ENCODE data around the gene ZFAND3. TPM values are rescaled to one million over a fixed set of nuclear protein-coding genes. Genes with fewer than 3 reads are reported as not detected.

ZFAND3 gene
- total RNA-seq, 1 experiment from 2014 or later = 22.2 TPM

DNA sequence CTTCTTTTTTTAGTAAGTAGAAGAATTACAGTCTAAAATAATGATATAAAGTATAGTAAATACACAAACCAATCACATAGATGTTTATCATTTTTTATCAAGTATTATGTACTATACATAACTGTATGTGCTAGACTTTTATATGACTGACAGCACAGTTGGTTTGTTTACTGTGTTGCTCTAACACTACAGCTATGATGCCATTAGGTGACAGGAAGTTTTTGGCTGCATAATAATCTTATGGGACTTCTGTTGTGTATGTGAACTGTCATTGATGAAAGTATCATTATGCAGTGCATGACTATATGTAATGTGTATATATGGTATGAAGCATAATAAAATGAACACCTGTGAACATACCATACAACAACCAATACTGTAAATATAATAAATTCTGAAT is 104.0 kb downstream of the ZFAND3 start:
- TF ChIP-seq EZH2 (IDR thresholded peaks at IDR 0.05; ENCODE audit: low read length, unreplicated experiment) = no peak
- TF ChIP-seq, protein P1, sequence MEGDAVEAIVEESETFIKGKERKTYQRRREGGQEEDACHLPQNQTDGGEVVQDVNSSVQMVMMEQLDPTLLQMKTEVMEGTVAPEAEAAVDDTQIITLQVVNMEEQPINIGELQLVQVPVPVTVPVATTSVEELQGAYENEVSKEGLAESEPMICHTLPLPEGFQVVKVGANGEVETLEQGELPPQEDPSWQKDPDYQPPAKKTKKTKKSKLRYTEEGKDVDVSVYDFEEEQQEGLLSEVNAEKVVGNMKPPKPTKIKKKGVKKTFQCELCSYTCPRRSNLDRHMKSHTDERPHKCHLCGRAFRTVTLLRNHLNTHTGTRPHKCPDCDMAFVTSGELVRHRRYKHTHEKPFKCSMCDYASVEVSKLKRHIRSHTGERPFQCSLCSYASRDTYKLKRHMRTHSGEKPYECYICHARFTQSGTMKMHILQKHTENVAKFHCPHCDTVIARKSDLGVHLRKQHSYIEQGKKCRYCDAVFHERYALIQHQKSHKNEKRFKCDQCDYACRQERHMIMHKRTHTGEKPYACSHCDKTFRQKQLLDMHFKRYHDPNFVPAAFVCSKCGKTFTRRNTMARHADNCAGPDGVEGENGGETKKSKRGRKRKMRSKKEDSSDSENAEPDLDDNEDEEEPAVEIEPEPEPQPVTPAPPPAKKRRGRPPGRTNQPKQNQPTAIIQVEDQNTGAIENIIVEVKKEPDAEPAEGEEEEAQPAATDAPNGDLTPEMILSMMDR (conservative IDR thresholded peaks at IDR 0.05; ENCODE audit: low read depth, low read length) = no peak
- no peak for TF ChIP-seq EZH2phosphoT487 (IDR thresholded peaks at IDR 0.05; ENCODE audit: borderline replicate concordance, low read length)
- Histone ChIP-seq H3K9me3 (ENCODE audit: low read length) (no peaks in the 10 kb centered on the region), H3K4me2 (ENCODE audit: low read length) (no peak overlapping the region), H3K9ac (ENCODE audit: low read length) (no peak overlapping the region), H3K9me2 (replicated peaks; ENCODE audit: low read length) (no peaks in the 10 kb centered on the region), H3F3A (ENCODE audit: low read length, unreplicated experiment) (no peaks in the 10 kb centered on the region), H3K27ac (ENCODE audit: low read length) (no peak overlapping the region), H3K36me3 (ENCODE audit: low read depth, low read length) (no peaks in the 10 kb centered on the region), H3K79me2 (ENCODE audit: low read length) (peaks cover 89% of the 10 kb centered on the region), H4K20me1 (ENCODE audit: low read length) (0 out of 2 replicates have a peak, but pooled peaks cover 25% of the 10 kb centered on the region), H2AFZ (ENCODE audit: low read length) (no peak overlapping the region), H3K27me3 (ENCODE audit: low read length) (no peaks in the 10 kb centered on the region), H3K4me3 (ENCODE audit: low read length) (no peak overlapping the region), H3K4me1 (ENCODE audit: insufficient read depth, low read length) (peaks cover 21% of the 10 kb centered on the region)
- POLR2A ChIA-PET (ENCODE audit: unreplicated experiment) = interaction anchor here (0.7 kb wide), 1 partner anchor 31 kb away, joined by 5 read pairs; no protein-coding TSS in a partner anchor
- ATAC-seq = no peak
- intact Hi-C loops (cut with micrococcal nuclease) = no loop called here
- CTCF ChIA-PET = no interaction called here
- BruUV-seq (replicated peaks) = no TSS peak
- no peak for DNase-seq

DNA sequence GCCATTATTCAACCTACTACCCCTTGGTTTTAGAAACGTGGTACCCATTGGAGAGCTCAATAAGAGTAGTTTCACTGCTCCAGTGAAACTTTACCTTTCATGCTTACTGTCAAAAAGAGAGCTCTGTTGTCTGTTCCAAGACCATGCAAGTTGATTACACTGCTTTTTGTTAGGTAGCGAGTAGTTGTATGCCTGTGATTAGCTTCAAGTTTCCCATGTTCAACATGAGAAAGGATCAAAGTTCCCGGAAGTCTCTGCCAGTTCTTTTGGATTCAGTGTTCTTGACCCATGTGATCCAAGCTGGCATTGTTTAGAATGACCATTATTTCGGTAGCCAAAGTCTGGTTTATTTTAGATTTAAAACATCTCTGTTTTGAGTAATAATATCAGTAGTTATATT is 107.1 kb downstream of the ZFAND3 start:
- intact Hi-C loops (cut with micrococcal nuclease) = no loop called here
- Histone ChIP-seq H2AFZ (ENCODE audit: low read length) (no peak overlapping the region), H3K9ac (ENCODE audit: low read length) (no peak overlapping the region), H3F3A (ENCODE audit: low read length, unreplicated experiment) (no peaks in the 10 kb centered on the region), H3K4me1 (ENCODE audit: insufficient read depth, low read length) (peaks cover 3% of the 10 kb centered on the region; the same call in 1 of the 2 replicates), H3K9me2 (replicated peaks; ENCODE audit: low read length) (no peaks in the 10 kb centered on the region), H3K27ac (ENCODE audit: low read length) (no peak overlapping the region), H3K79me2 (ENCODE audit: low read length) (peaks cover 65% of the 10 kb centered on the region), H4K20me1 (ENCODE audit: low read length) (peaks cover 32% of the 10 kb centered on the region; the same call in 1 of the 2 replicates), H3K4me3 (ENCODE audit: low read length) (no peak overlapping the region), H3K27me3 (ENCODE audit: low read length) (no peaks in the 10 kb centered on the region), H3K9me3 (ENCODE audit: low read length) (no peaks in the 10 kb centered on the region), H3K36me3 (ENCODE audit: low read depth, low read length) (no peaks in the 10 kb centered on the region), H3K4me2 (ENCODE audit: low read length) (no peak overlapping the region)
- BruUV-seq (replicated peaks) = no TSS peak
- DNase-seq (no peak), ATAC-seq (no peak)
- ChIA-PET CTCF (no interaction called here), POLR2A (ENCODE audit: unreplicated experiment) (interaction anchor here (0.7 kb wide), 1 partner anchor 13 kb away, joined by 4 read pairs; no protein-coding TSS in a partner anchor)
- TF ChIP-seq, protein P1 (conservative IDR thresholded peaks at IDR 0.05; ENCODE audit: low read depth, low read length) = no peak
- TF ChIP-seq EZH2phosphoT487 (IDR thresholded peaks at IDR 0.05; ENCODE audit: borderline replicate concordance, low read length) (no peak), EZH2 (IDR thresholded peaks at IDR 0.05; ENCODE audit: low read length, unreplicated experiment) (no peak)

DNA sequence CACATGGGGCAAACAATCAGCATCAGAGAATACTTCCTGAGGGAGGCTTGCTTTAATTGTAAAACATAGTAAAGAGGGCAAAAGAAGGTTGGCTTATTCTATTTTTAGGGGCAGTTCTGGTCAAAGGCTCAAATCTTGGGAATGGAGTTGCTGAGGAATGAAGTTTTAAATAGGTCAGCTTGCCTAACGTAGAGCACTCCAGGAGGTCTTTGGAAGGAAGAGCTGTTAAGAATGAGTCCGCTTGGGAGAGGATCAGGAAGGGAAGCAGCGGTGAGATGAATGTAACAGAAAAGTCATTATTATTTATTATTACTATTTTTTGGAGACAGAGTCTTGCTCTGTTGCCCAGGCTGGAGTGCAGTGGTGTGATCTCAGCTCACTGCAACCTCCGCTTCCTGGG is 108.7 kb downstream of the ZFAND3 start:
- TF ChIP-seq EZH2phosphoT487 (IDR thresholded peaks at IDR 0.05; ENCODE audit: borderline replicate concordance, low read length) (no peak), EZH2 (IDR thresholded peaks at IDR 0.05; ENCODE audit: low read length, unreplicated experiment) (no peak)
- TF ChIP-seq, protein P1 (conservative IDR thresholded peaks at IDR 0.05; ENCODE audit: low read depth, low read length) = no peak
- H4K20me1 ChIP-seq (ENCODE audit: low read length) = peaks cover 27% of the 10 kb centered on the region; the same call in 1 of the 2 replicates
- intact Hi-C loops (cut with micrococcal nuclease) = no loop called here
- H3K27me3 ChIP-seq (ENCODE audit: low read length) = no peaks in the 10 kb centered on the region
- H3K4me2 ChIP-seq (ENCODE audit: low read length) = no peak overlapping the region
- ATAC-seq = no peak
- H3K4me3 ChIP-seq (ENCODE audit: low read length) = no peak overlapping the region
- no peaks in the 10 kb centered on the region for H3K9me2 ChIP-seq (replicated peaks; ENCODE audit: low read length)
- peaks cover 52% of the 10 kb centered on the region for H3K79me2 ChIP-seq (ENCODE audit: low read length)
- no peak overlapping the region for H3K9ac ChIP-seq (ENCODE audit: low read length)
- H2AFZ ChIP-seq (ENCODE audit: low read length) = no peak overlapping the region
- no TSS peak for BruUV-seq (replicated peaks)
- POLR2A ChIA-PET (ENCODE audit: unreplicated experiment) = no interaction called here
- no peaks in the 10 kb centered on the region for H3K4me1 ChIP-seq (ENCODE audit: insufficient read depth, low read length)
- H3K9me3 ChIP-seq (ENCODE audit: low read length) = no peaks in the 10 kb centered on the region
- DNase-seq = no peak
- no peaks in the 10 kb centered on the region for H3K36me3 ChIP-seq (ENCODE audit: low read depth, low read length)
- CTCF ChIA-PET = no interaction called here
- H3K27ac ChIP-seq (ENCODE audit: low read length) = no peak overlapping the region
- no peaks in the 10 kb centered on the region for H3F3A ChIP-seq (ENCODE audit: low read length, unreplicated experiment)

Measured in PC-3 (cell line).